Measurements from ENCODE around the gene CACNA1D.

Gene CACNA1D

GRCh38 chr3:53495520-53496391 lies 1.3 kb downstream of the CACNA1D start:
- DNase-seq, result peak; percentile 49 to 52

DNA sequence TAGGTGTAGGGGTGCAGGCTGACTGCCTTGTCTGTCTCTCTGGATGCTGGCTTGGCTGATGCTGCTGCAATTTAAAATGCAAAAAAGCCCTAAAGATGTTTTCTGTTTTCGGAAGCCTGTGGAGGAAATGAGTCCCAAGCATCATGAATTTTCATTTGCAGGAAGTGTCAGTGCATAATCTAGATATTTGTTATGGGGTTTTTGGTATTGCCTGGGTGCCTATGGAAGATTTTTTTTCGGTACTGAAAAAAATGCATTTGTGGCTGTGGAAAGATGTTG lies 1.9 kb downstream of the CACNA1D start:
- DNase-seq, result no peak

- DNase-seq, result no peak
Observed at GRCh38 chr3:53496984-53497383, 2.6 kb downstream of the CACNA1D start.

DNA sequence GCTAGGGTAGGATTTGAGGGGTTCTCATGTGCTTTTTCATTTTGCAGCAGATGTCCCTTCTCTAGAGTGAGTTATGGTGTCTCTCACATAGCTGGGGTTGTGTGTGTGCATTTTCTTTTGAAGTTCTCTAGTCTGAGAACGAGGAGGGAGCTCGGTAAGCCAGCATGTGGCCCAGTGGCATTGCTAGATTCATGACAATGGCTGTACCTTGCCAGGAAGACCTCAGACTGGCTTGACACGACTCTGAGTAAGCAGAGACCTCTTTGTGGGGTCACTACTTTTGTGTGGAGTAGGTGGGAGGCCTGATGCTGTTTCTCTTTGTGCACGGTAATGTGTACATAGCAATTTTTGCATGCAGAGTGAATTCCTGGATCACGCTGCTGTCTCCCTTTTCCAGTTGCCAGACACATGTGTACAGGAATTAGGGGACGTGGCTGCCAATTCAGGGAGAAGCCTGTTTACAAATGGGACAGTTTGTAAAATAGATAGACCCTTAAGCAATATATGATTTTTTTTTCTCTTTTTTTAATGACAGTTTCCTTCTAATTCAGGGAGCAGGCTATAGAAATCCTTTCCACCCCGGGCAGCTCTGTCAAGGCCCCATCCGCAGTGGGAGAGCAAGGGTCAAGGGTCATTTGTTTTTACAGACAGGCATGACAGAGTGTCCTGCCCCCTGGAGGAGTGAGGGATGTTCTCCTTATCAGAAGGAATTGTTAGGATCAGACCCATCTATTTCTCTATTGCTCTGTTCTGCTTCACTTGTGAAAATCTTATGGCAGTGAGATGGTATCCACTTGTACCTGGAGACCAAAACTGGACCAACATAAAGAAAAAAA lies 4.6 kb downstream of the CACNA1D start:
- DNase-seq, result no peak

DNA sequence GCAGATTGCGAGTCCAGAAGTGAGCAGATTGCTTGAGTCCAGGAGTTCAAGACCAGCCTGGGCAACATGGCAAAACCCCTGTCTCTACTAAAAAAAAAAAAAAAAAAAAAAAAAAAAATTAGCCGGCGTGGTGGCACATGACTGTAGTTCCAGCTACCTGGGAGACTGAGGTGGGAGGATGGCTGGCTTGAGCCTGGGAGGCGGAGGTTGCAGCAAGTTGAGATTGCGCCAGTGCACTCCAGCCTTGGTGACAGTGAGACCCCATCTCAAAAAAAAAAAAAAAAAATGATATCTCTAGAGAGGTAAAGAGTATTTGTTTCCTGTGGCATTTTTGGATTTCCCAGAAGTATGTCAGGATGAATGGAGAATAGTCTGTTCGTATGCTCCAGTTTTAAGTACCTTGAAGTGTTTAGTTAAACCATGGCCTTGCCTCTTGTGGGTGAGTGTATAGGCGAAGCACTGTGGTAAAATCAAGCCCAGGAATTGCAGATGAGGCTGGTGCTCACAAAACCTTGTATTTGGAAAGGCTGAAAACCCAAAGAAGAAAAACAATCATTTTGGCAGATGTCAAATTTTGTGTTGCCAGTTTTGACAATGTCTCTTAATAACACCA lies 5.9 kb downstream of the CACNA1D start:
- DNase-seq, result no peak

- DNase-seq, result no peak
Observed at GRCh38 chr3:53501178-53501577, 6.8 kb downstream of the CACNA1D start.

- no peak for DNase-seq
Observed at GRCh38 chr3:53502737-53503136, 8.3 kb downstream of the CACNA1D start.

DNA sequence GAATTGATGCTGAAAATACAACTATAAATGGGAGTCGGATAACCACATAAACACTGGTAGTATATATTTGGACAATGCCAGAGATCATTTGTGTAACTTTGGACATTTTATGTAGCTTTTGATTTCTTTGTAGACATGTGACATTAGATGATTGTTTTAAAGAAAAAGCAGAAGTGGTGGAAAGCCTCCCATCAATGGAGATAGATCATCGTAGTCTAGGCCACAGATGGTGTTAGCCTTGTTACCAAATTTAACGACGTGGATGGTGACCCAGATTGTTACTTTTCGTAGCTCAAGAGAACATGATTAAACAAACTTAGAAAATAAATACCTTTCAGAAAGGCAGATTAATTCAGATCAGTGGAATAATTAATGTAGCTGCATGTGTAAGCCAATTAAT lies 8.8 kb downstream of the CACNA1D start:
- DNase-seq, result no peak

DNA sequence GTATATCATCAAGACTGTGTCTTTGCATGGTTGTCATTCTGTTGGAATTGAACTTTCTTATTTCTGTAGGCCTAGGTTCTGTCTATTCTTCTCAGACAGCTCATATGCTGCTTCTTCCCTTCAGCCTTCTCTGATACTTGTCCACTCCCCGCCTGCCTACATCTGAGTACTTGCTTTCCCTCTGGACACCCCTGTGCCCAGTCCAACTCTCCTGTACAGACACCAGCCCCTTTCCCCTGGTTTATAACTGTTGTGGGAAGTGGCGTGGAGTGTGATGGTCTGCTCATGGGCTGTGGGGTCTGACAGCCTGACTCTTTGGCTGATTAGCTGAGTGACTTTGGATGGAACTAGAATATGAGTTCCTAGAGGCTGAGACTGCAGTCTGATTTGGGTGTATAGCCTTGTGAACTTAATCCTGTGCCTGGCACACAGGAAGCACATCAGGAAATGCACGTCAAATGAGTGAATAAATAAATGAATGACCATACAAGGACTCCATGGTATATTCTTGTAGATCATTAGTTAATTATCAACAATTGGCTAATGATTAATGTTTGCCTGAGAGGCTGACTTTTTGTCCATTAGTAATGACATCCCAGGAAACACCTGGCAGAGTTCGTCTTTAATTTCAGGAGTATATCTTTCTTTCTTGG lies 11.8 kb downstream of the CACNA1D start:
- DNase-seq, result no peak

DNA sequence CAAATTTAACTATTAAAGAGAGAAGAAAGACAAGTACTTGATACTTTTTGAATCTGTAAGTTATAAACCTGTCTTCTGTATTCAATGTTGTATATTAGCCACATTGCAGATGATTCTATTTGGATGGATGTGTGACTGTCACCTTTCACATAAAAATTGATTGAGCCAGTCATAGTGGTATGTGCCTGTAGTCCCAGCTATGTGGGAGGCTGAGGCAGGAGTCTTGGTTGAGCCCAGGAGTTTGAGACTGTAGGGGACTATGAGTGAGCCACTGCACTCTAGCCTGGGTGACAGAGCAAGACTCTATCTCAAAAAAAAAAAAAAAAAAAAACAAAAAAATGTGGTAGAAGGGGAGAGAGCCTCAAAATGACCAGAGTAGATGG lies 12.3 kb downstream of the CACNA1D start:
- no peak for DNase-seq

DNA sequence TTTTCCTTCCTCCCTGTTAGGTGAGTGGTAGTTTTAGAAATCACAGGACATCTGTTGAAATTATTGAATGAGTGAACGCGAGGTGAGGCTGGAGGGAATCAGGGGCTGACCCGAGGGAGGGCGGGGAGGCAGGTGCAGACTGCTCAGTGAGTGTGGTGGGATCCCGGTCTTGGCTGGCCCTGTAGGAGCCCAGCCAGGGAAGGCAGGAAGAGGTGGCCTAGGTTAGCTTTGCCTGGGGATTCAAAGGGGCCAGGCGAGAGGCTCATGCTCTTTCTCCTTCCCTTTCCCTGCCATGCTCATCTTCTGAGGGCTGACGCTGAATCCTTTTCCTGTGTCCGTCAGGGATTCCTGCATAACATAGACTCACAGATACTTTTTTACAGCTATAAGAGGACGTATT lies 15.1 kb downstream of the CACNA1D start:
- no peak for DNase-seq

DNA sequence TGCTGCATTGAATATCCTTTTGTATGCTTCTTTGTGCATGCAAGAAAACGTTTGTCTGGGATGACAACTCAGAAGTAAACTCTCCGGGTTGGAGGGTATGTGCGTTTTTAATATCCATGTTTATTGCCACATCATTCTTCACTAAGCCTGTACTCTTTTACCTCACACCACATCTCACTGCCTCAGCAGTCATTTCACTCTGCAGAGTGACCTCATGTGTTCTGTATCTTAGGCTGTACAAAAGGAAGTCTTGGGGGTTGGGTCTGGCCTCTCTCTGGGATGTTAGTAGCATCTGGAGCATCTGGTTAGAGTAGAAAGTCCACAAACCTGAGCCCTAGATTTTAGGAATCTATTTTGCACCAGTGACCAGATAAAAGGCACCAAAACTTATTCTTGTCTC lies 16.1 kb downstream of the CACNA1D start:
- no peak for DNase-seq

DNA sequence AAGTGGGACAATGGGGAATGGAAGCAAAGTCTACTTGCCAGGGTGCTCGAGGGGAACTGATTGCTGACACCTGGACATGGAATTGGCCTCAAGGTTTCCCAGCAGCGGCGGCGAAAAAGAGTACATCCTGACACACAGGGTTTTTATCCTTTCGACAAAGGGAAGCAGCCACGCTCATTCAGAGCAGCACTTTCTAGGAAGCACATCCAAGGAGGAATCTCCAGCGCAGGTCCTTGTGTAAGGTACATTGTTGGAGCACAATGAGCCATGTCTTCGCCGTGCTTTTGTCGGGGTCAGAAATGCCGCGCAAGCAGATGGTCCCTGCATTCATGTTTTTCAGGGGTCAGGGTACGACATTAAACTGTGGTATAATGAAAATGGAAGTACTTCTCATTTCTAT lies 16.8 kb downstream of the CACNA1D start:
- no peak for DNase-seq

DNA sequence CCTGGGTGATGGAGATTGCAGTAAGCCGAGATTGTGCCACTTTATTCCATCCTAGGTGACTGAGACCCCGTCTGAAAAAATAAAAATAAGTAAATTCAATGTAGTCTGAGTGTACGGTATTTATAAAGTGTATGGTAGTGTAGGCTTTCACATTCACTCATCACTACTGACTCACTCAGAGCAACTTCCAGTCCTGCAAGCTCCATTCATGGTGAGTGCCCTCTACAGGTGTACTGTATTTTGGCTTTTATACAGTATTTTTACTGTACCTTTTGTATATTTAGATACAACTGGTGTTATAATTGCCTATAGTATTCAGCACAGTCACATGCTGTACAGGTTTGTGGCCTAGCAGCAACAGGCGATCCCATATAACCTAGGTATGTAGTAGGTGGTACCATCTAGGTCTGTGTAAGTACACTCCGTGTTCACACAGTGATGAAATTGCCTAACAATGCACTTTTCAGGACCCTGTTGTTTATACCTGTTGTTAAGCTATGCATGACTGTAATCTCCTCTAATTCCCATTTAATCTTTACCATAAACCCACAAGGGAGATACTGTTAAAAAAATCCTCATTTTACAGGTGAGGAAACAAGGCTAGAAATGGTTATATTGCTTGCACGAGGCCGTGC lies 19.3 kb downstream of the CACNA1D start:
- no peak for DNase-seq

DNA sequence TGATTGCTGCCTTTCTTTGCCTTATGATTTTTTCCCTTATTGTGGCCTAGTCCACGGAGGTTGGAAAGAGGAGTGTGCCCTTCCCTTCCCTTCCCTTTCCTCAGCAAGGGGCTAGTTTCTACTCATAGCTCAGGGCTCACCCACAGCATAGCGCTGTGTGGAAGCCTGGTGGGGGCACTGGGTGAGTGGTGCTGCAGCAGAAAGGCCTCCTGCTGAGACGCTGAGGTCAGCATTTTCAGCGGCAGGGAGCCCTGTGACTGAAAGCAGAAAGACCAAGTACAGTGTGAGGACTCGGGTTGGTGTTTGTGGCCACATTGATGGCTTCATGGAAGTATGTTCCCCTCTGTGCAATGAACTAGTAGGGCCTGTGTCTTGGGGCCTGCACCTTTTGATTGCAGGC lies 21.9 kb downstream of the CACNA1D start:
- DNase-seq, result no peak

- DNase-seq, result no peak
Observed at GRCh38 chr3:53518495-53518981, 24.1 kb downstream of the CACNA1D start.

GRCh38 chr3:53519065-53519709 lies 24.8 kb downstream of the CACNA1D start:
- DNase-seq, result no peak

DNA sequence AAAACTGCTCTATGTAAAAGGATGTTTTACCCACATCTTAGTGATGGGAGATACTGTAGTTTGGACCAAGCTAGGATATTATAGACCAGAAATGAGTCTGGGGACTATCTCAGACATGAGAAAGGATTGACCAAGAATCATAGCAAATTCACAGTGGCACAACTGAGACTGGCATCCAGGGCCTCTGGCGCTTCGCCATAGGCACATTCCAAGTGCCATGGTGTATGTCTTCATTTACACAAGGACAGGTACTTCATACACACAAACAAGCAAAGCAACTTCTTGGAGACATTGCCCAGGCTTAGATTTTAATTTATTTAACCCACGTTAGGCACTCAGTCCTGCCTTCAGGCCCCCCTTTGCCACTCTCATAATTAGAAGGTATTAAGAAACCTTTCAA lies 28.9 kb downstream of the CACNA1D start:
- DNase-seq, result no peak

DNA sequence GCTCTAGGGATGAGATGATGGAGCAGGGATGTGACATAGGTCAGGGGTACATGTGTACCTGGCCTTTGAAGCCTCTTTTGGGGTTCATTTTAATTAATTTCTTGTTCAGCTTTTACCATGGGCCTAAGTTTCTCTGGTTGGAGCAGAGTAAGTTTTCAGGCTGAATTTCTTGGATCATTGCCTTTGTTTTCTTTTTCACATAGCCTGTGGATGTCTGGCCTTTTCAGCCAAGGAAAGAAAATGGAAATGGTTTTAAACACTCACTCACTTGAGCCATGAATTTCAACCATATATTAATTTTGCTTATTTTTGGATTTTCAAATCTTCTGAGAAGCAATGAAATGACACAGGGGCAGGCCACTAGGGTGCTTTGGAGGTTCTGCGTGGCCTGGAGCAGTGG lies 30.2 kb downstream of the CACNA1D start:
- no peak for DNase-seq

GRCh38 chr3:53525765-53526703 lies 31.6 kb downstream of the CACNA1D start:
- no peak for DNase-seq

DNA sequence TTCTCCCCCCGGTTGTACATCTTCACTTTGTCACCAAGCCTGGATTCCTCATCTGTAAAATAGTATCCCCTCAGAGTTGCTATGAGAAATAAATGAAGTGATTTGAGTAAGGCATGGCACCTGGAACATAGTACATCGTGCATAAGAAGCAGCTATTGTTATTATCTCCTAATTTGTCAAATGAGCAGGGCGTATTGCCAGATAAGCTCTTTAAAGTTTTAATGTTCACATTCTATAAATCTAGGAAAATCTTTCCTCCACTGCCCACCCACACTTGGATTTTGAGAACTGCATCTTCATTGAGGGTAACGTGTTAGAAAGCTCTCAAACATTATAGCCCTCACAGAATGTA lies 32.3 kb downstream of the CACNA1D start:
- DNase-seq, result no peak
